ENCODE results near the gene MGAT4C.

The MGAT4C gene

GRCh38 chr12:85968606-85969005 is 287.6 kb downstream of the MGAT4C start:
- no peak for TF ChIP-seq CTCF (IDR thresholded peaks at IDR 0.05; ENCODE audit: low read depth, low read length, missing control alignments)
- H3K27me3 ChIP-seq (replicated peaks), result no peaks in the 10 kb centered on the region
- no peaks in the 10 kb centered on the region for H3K36me3 ChIP-seq (replicated peaks)
- in situ Hi-C loops (cut with HindIII; ENCODE audit: low pct_ligation_motif_present, low sequenced_read_pairs), result no loop called here
- no peak overlapping the region for H3K27ac ChIP-seq
- no peak overlapping the region for H3K4me3 ChIP-seq (ENCODE audit: low read depth, low read length)
- no peak for DNase-seq

- no peak overlapping the region for H3K4me3 ChIP-seq (ENCODE audit: low read depth, low read length)
- in situ Hi-C loops (cut with HindIII; ENCODE audit: low pct_ligation_motif_present, low sequenced_read_pairs), result no loop called here
- no peaks in the 10 kb centered on the region for H3K36me3 ChIP-seq (replicated peaks)
- no peak for DNase-seq
- TF ChIP-seq CTCF (IDR thresholded peaks at IDR 0.05; ENCODE audit: low read depth, low read length, missing control alignments), result no peak
- H3K27me3 ChIP-seq (replicated peaks), result no peaks in the 10 kb centered on the region
- no peak overlapping the region for H3K27ac ChIP-seq
These were observed 292.9 kb downstream of the MGAT4C start for GRCh38 chr12:85963326-85963725.

- H3K36me3 ChIP-seq (replicated peaks), result no peaks in the 10 kb centered on the region
- DNase-seq, result no peak
- H3K27ac ChIP-seq, result no peak overlapping the region
- in situ Hi-C loops (cut with HindIII; ENCODE audit: low pct_ligation_motif_present, low sequenced_read_pairs), result no loop called here
- TF ChIP-seq CTCF (IDR thresholded peaks at IDR 0.05; ENCODE audit: low read depth, low read length, missing control alignments), result no peak
- no peak overlapping the region for H3K4me3 ChIP-seq (ENCODE audit: low read depth, low read length)
- H3K27me3 ChIP-seq (replicated peaks), result no peaks in the 10 kb centered on the region
These were observed 300.1 kb downstream of the MGAT4C start for GRCh38 chr12:85956081-85956480.

- in situ Hi-C loops (cut with HindIII; ENCODE audit: low pct_ligation_motif_present, low sequenced_read_pairs), result no loop called here
- H3K27ac ChIP-seq, result no peak overlapping the region
- no peak for TF ChIP-seq CTCF (IDR thresholded peaks at IDR 0.05; ENCODE audit: low read depth, low read length, missing control alignments)
- no peak overlapping the region for H3K4me3 ChIP-seq (ENCODE audit: low read depth, low read length)
- no peaks in the 10 kb centered on the region for H3K36me3 ChIP-seq (replicated peaks)
- H3K27me3 ChIP-seq (replicated peaks), result no peaks in the 10 kb centered on the region
- DNase-seq, result no peak
These were observed 301.1 kb downstream of the MGAT4C start for GRCh38 chr12:85955127-85955526.

GRCh38 chr12:85951823-85952222 is 304.4 kb downstream of the MGAT4C start:
- TF ChIP-seq CTCF (IDR thresholded peaks at IDR 0.05; ENCODE audit: low read depth, low read length, missing control alignments), result peak; percentile 32
- Histone ChIP-seq H3K27ac (no peak overlapping the region), H3K36me3 (replicated peaks) (no peaks in the 10 kb centered on the region), H3K27me3 (replicated peaks) (no peaks in the 10 kb centered on the region), H3K4me3 (ENCODE audit: low read depth, low read length) (no peak overlapping the region)
- DNase-seq, result no peak
- in situ Hi-C loops (cut with HindIII; ENCODE audit: low pct_ligation_motif_present, low sequenced_read_pairs), result no loop called here

GRCh38 chr12:85949253-85949652 is 306.9 kb downstream of the MGAT4C start:
- no peak for DNase-seq
- no peaks in the 10 kb centered on the region for H3K27me3 ChIP-seq (replicated peaks)
- in situ Hi-C loops (cut with HindIII; ENCODE audit: low pct_ligation_motif_present, low sequenced_read_pairs), result no loop called here
- H3K36me3 ChIP-seq (replicated peaks), result no peaks in the 10 kb centered on the region
- no peak for TF ChIP-seq CTCF (IDR thresholded peaks at IDR 0.05; ENCODE audit: low read depth, low read length, missing control alignments)
- H3K27ac ChIP-seq, result no peak overlapping the region
- H3K4me3 ChIP-seq (ENCODE audit: low read depth, low read length), result no peak overlapping the region
